DMS 273 (cell line): ENCODE measurements around the gene GRK6.
A peak's percentile ranks its signal among the peaks of the same experiment; 100 is the strongest.
"Not testable (repeated sequence)": the region's sequence is repeated elsewhere in the genome, so short reads cannot be mapped to it uniquely, and the experiment has no call there.

Experiments
- DNase-seq: peaks from one replicate; lab custom pipeline; 2025; ENCODE audit not compliant: unreplicated experiment; lab: John Stamatoyannopoulos, UW

Gene GRK6

GRCh38 chr5:177397875-177398390 lies 28.5 kb upstream of the GRK6 start:
- no peak for DNase-seq

- no peak for DNase-seq
Observed at GRCh38 chr5:177399997-177400868, 26.2 kb upstream of the GRK6 start, which contains the start of gene PFN3. Gene PFN3, minus strand, starts transcription at chr5:177400661. Its CDS starts 85 bp downstream, at chr5:177400576.

- no peak for DNase-seq
Observed at GRCh38 chr5:177402271-177403043, 24.0 kb upstream of the GRK6 start.

- peak; percentile 77 for DNase-seq
Observed at GRCh38 chr5:177403102-177403791, 23.2 kb upstream of the GRK6 start.

- DNase-seq = peak; percentile 92
Observed at GRCh38 chr5:177403792-177404640, 22.5 kb upstream of the GRK6 start.

- peak; percentile 87 for DNase-seq
Observed at GRCh38 chr5:177404641-177405179, 21.8 kb upstream of the GRK6 start.

- no peak for DNase-seq
Observed at GRCh38 chr5:177405312-177405711, 21.2 kb upstream of the GRK6 start.

GRCh38 chr5:177405805-177406204 lies 20.7 kb upstream of the GRK6 start:
- DNase-seq = no peak

- no peak for DNase-seq
Observed at GRCh38 chr5:177409043-177409801, 17.3 kb upstream of the GRK6 start, which contains the start of gene F12. Gene F12, minus strand, starts transcription at chr5:177409564. Its CDS starts 37 bp downstream, at chr5:177409527.

- DNase-seq = no peak
Observed at GRCh38 chr5:177410575-177410974, 15.9 kb upstream of the GRK6 start.

- DNase-seq = no peak
Observed at GRCh38 chr5:177412603-177413233, 13.8 kb upstream of the GRK6 start.

- DNase-seq = no peak
Observed at GRCh38 chr5:177414481-177414880, 12.0 kb upstream of the GRK6 start.

GRCh38 chr5:177417081-177417480 lies 9.4 kb upstream of the GRK6 start:
- not testable (repeated sequence) for DNase-seq

- no peak for DNase-seq
Observed at GRCh38 chr5:177419046-177419445, 7.4 kb upstream of the GRK6 start.

- not testable (repeated sequence) for DNase-seq
Observed at GRCh38 chr5:177420472-177420871, 6.0 kb upstream of the GRK6 start.

GRCh38 chr5:177421062-177421798 lies 5.2 kb upstream of the GRK6 start:
- DNase-seq = no peak

GRCh38 chr5:177423671-177424070 lies 2.8 kb upstream of the GRK6 start:
- DNase-seq = no peak

- no peak for DNase-seq
Observed at GRCh38 chr5:177425196-177425800, 1.2 kb upstream of the GRK6 start.
